ENCODE data around the gene PGAP1. TPM values are rescaled to one million over a fixed set of nuclear protein-coding genes. Genes with fewer than 3 reads are reported as not detected.

The PGAP1 gene
- total RNA-seq, 1 donor from 2014 or later = 1.9 TPM

GRCh38 chr2:196876364-196876763 is 50.1 kb downstream of the PGAP1 start:
- Mint-ChIP-seq H3K27me3 (no peaks in the 10 kb centered on the region), H3K9me3 (peaks cover 7% of the 10 kb centered on the region), H3K4me3 (no peak overlapping the region), H3K36me3 (ENCODE audit: low read depth) (no peaks in the 10 kb centered on the region), H3K4me1 (no peaks in the 10 kb centered on the region), H3K27ac (no peak overlapping the region)
- intact Hi-C loops (cut with micrococcal nuclease) = no loop called here
- ChIA-PET CTCF (no interaction called here), POLR2A (no interaction called here)
- DNase-seq = no peak
- no peak for TF ChIP-seq CTCF (IDR thresholded peaks at IDR 0.05)
- no peak for ATAC-seq (ENCODE audit: low read depth)

- no peak for ATAC-seq (ENCODE audit: low read depth)
- DNase-seq = no peak
- no peaks in the 10 kb centered on the region for H3K9me3 Mint-ChIP-seq
- ChIA-PET POLR2A (no interaction called here), CTCF (no interaction called here)
- intact Hi-C loops (cut with micrococcal nuclease) = no loop called here
- H3K27ac Mint-ChIP-seq = no peak overlapping the region
- no peaks in the 10 kb centered on the region for H3K4me1 Mint-ChIP-seq
- no peaks in the 10 kb centered on the region for H3K27me3 Mint-ChIP-seq
- no peaks in the 10 kb centered on the region for H3K36me3 Mint-ChIP-seq (ENCODE audit: low read depth)
- no peak overlapping the region for H3K4me3 Mint-ChIP-seq
- no peak for TF ChIP-seq CTCF (IDR thresholded peaks at IDR 0.05)
Measured at GRCh38 chr2:196875414-196875813, 51.1 kb downstream of the PGAP1 start.

- no peak for DNase-seq
- CTCF ChIA-PET = no interaction called here
- Mint-ChIP-seq H3K27ac (no peak overlapping the region), H3K4me3 (no peak overlapping the region), H3K27me3 (no peaks in the 10 kb centered on the region), H3K9me3 (no peaks in the 10 kb centered on the region), H3K36me3 (ENCODE audit: low read depth) (no peaks in the 10 kb centered on the region), H3K4me1 (no peaks in the 10 kb centered on the region)
- intact Hi-C loops (cut with micrococcal nuclease) = no loop called here
- ATAC-seq (ENCODE audit: low read depth) = no peak
- no peak for TF ChIP-seq CTCF (IDR thresholded peaks at IDR 0.05)
- POLR2A ChIA-PET = no interaction called here
Measured at GRCh38 chr2:196873511-196873910, 53.0 kb downstream of the PGAP1 start.

GRCh38 chr2:196854629-196855028 is 71.9 kb downstream of the PGAP1 start:
- DNase-seq = no peak
- ChIA-PET POLR2A (no interaction called here), CTCF (no interaction called here)
- H3K27ac Mint-ChIP-seq = no peak overlapping the region
- peaks cover 9% of the 10 kb centered on the region for H3K9me3 Mint-ChIP-seq
- TF ChIP-seq CTCF (IDR thresholded peaks at IDR 0.05) = no peak
- ATAC-seq (ENCODE audit: low read depth) = no peak
- no peaks in the 10 kb centered on the region for H3K4me1 Mint-ChIP-seq
- no peaks in the 10 kb centered on the region for H3K27me3 Mint-ChIP-seq
- H3K4me3 Mint-ChIP-seq = no peak overlapping the region
- intact Hi-C loops (cut with micrococcal nuclease) = no loop called here
- H3K36me3 Mint-ChIP-seq (ENCODE audit: low read depth) = peaks cover 8% of the 10 kb centered on the region

GRCh38 chr2:196853301-196854087 is 73.0 kb downstream of the PGAP1 start:
- ATAC-seq (ENCODE audit: low read depth) (no peak), DNase-seq (no peak)
- Mint-ChIP-seq H3K4me1 (no peaks in the 10 kb centered on the region), H3K9me3 (peaks cover 2% of the 10 kb centered on the region), H3K27ac (no peak overlapping the region), H3K27me3 (no peaks in the 10 kb centered on the region), H3K4me3 (no peak overlapping the region), H3K36me3 (ENCODE audit: low read depth) (peaks cover 2% of the 10 kb centered on the region)
- intact Hi-C loops (cut with micrococcal nuclease) = no loop called here
- ChIA-PET CTCF (no interaction called here), POLR2A (no interaction called here)
- TF ChIP-seq CTCF (IDR thresholded peaks at IDR 0.05) = no peak

All from activated B cell treated with CpG ODN at 0.5 μM for 24 hours (primary cell).